Fibroblast of lung (primary cell): ENCODE data around the gene EXOSC10.

Source experiments
- CTCF ChIP-seq, 2 donors: IDR thresholded peaks in 1 of 2; conservative IDR thresholded peaks in 1 of 2; 1 replicate in 1 of 2; 2 replicates in 1 of 2; pipeline ENCODE4 v1.5.1; 2011 to 2012; ENCODE audit warnings: low read length in 2 of 2, control low read depth in 1 of 2, inconsistent platforms in 1 of 2, low read depth in 1 of 2, mild to moderate bottlenecking in 1 of 2
- EZH2 ChIP-seq: IDR thresholded peaks from 2 replicates; pipeline ENCODE4 v1.5.1; 2012; ENCODE audit warnings: low read length, control low read depth, mild to moderate bottlenecking; ENCODE audit errors: missing control alignments

- TF ChIP-seq CTCF (conservative IDR thresholded peaks at IDR 0.05 in 1 of 2, IDR thresholded peaks at IDR 0.05 in 1 of 2; ENCODE audit: low read depth in 1 of 2, low read length in 2 of 2) (no peak), EZH2 (no peak)
Observed at GRCh38 chr1:11053758-11054137, 45.9 kb downstream of the EXOSC10 start.
